Breast epithelium (tissue), 4 donors: ENCODE measurements around the gene UNC13C. TPM values are rescaled to one million over a fixed set of nuclear protein-coding genes. Genes with fewer than 3 reads are reported as not detected.

ENCODE experiments used
- DNase-seq, 2 donors: peaks; one replicate each; pipeline ENCODE4 v3.0.0-alpha.2; 2019; ENCODE audit warnings: low spot score in 2 of 2
- H3K27ac ChIP-seq, 2 donors: fragments of 200-600 bp; sonication (generic) in 1 of 2; one replicate each; pipeline ENCODE4 v1.5.1; 2016 to 2019; ENCODE audit warnings: mild to moderate bottlenecking in 1 of 2
- H3K27me3 ChIP-seq, 2 donors: fragments of 200-600 bp; sonication (generic) in 1 of 2; one replicate each; pipeline versions ENCODE4 v1.5.1 to v1.6.0; 2017 to 2019; ENCODE audit warnings: control low read depth in 1 of 2, mild to moderate bottlenecking in 1 of 2
- H3K36me3 ChIP-seq: fragments of 200-600 bp; one replicate; pipeline ENCODE4 v1.5.1; 2019
- H3K4me1 ChIP-seq, 2 donors: fragments of 200-600 bp; sonication (generic); one replicate each; pipeline ENCODE4 v1.5.1; 2016 to 2019; ENCODE audit warnings: control low read depth in 1 of 2
- H3K4me3 ChIP-seq, 3 donors: fragments of 200-600 bp; sonication (generic); 1 replicate in 2 of 3; 2 replicates in 1 of 3; pipeline ENCODE4 v1.5.1; 2016 to 2019; ENCODE audit warnings: mild to moderate bottlenecking in 3 of 3, moderate library complexity in 2 of 3
- H3K9me3 ChIP-seq, 2 donors: fragments of 200-600 bp; sonication (generic) in 1 of 2; one replicate each; pipeline ENCODE4 v1.5.1; 2016 to 2019; ENCODE audit warnings: control low read depth in 1 of 2
- CTCF ChIP-seq, 3 donors: fragments of 450-650 bp; IDR thresholded peaks; one replicate each; pipeline ENCODE4 v1.5.1; 2016 to 2017; ENCODE audit warnings: antibody characterized with exemption in 3 of 3, mild to moderate bottlenecking in 3 of 3, moderate library complexity in 3 of 3
- POLR2A ChIP-seq: fragments of 450-650 bp; IDR thresholded peaks from one replicate; pipeline ENCODE4 v1.6.1; 2016; ENCODE audit warnings: antibody characterized with exemption, mild to moderate bottlenecking, moderate library complexity
- POLR2AphosphoS5 ChIP-seq, 3 donors: sonication (generic); formaldehyde crosslinking; IDR thresholded peaks; one replicate each; pipeline ENCODE4 v1.6.1; 2017; ENCODE audit warnings: antibody characterized with exemption in 3 of 3
- intact Hi-C: fragments of 100-400 bp; cut with DNase I; formaldehyde crosslinking; loops from one replicate; pipeline ENCODE4 v1.15.1; 2023; ENCODE audit warnings: low total_unique reads
- total RNA-seq, 3 donors: library from RNA; depleted of rRNA; stranded (reverse); fragments of >200 nt; gene quantifications; one replicate each; pipeline ENCODE4 v1.1.0, GENCODE V29; 2016

Gene UNC13C
- total RNA-seq, 3 donors from 2014 or later = 0.32 to 2.9 (median 0.88) TPM

- no peaks in the 10 kb centered on the region for H3K4me1 ChIP-seq
- no peak overlapping the region for H3K27ac ChIP-seq
- H3K9me3 ChIP-seq = no peaks in the 10 kb centered on the region
- DNase-seq = no peak
- no peaks in the 10 kb centered on the region for H3K36me3 ChIP-seq
- H3K4me3 ChIP-seq = no peak overlapping the region
- no peaks in the 10 kb centered on the region for H3K27me3 ChIP-seq
- intact Hi-C loops = no loop called here
- TF ChIP-seq POLR2A (no peak), POLR2AphosphoS5 (IDR thresholded peaks at IDR 0.05) (no peak), CTCF (IDR thresholded peaks at IDR 0.05) (no peak)
These were observed 536.4 kb downstream of the UNC13C start for GRCh38 chr15:54514601-54515000.

- Histone ChIP-seq H3K36me3 (no peaks in the 10 kb centered on the region), H3K9me3 (no peaks in the 10 kb centered on the region), H3K4me1 (no peaks in the 10 kb centered on the region), H3K4me3 (no peak overlapping the region), H3K27me3 (no peaks in the 10 kb centered on the region), H3K27ac (no peak overlapping the region)
- intact Hi-C loops = no loop called here
- no peak for DNase-seq
- TF ChIP-seq POLR2AphosphoS5 (IDR thresholded peaks at IDR 0.05) (no peak), CTCF (IDR thresholded peaks at IDR 0.05) (no peak), POLR2A (no peak)
These were observed 537.7 kb downstream of the UNC13C start for GRCh38 chr15:54515664-54516582.

GRCh38 chr15:54517366-54517765 is 539.1 kb downstream of the UNC13C start:
- H3K36me3 ChIP-seq = no peaks in the 10 kb centered on the region
- no peak for DNase-seq
- no peaks in the 10 kb centered on the region for H3K4me1 ChIP-seq
- no peak for TF ChIP-seq CTCF (IDR thresholded peaks at IDR 0.05)
- no peak for TF ChIP-seq POLR2AphosphoS5 (IDR thresholded peaks at IDR 0.05)
- TF ChIP-seq POLR2A = no peak
- H3K9me3 ChIP-seq = no peaks in the 10 kb centered on the region
- no peak overlapping the region for H3K27ac ChIP-seq
- H3K27me3 ChIP-seq = no peaks in the 10 kb centered on the region
- no peak overlapping the region for H3K4me3 ChIP-seq
- intact Hi-C loops = no loop called here

- no peaks in the 10 kb centered on the region for H3K36me3 ChIP-seq
- no peaks in the 10 kb centered on the region for H3K9me3 ChIP-seq
- DNase-seq = no peak
- no peak overlapping the region for H3K4me3 ChIP-seq
- TF ChIP-seq CTCF (IDR thresholded peaks at IDR 0.05) = no peak
- TF ChIP-seq POLR2AphosphoS5 (IDR thresholded peaks at IDR 0.05) = no peak
- no peak for TF ChIP-seq POLR2A
- no peak overlapping the region for H3K27ac ChIP-seq
- no peaks in the 10 kb centered on the region for H3K4me1 ChIP-seq
- no peaks in the 10 kb centered on the region for H3K27me3 ChIP-seq
- intact Hi-C loops = no loop called here
These were observed 540.1 kb downstream of the UNC13C start for GRCh38 chr15:54518156-54518882.

GRCh38 chr15:54519577-54519976 is 541.3 kb downstream of the UNC13C start:
- H3K36me3 ChIP-seq = no peaks in the 10 kb centered on the region
- no peaks in the 10 kb centered on the region for H3K27me3 ChIP-seq
- no peaks in the 10 kb centered on the region for H3K9me3 ChIP-seq
- intact Hi-C loops = no loop called here
- H3K4me1 ChIP-seq = no peaks in the 10 kb centered on the region
- H3K27ac ChIP-seq = no peak overlapping the region
- H3K4me3 ChIP-seq = no peak overlapping the region
- DNase-seq = no peak
- TF ChIP-seq POLR2AphosphoS5 (IDR thresholded peaks at IDR 0.05) (no peak), POLR2A (no peak), CTCF (IDR thresholded peaks at IDR 0.05) (no peak)
